ENCODE results near the gene HERPUD1.
A peak's percentile ranks its signal among the peaks of the same experiment; 100 is the strongest.

The HERPUD1 gene

GRCh38 chr16:56956076-56956475 lies 24.1 kb downstream of the HERPUD1 start:
- Histone ChIP-seq H3K27ac (ENCODE audit: low read depth in 2 of 2, low read length in 2 of 2) (no peak overlapping the region), H3K36me3 (ENCODE audit: control insufficient read depth in 2 of 2, insufficient read depth in 2 of 2, low read length in 2 of 2) (no peaks in the 10 kb centered on the region), H3K4me1 (ENCODE audit: control insufficient read depth in 2 of 2, insufficient read depth in 2 of 2, low read length in 2 of 2) (no peaks in the 10 kb centered on the region), H3K27me3 (ENCODE audit: control insufficient read depth in 2 of 2, insufficient read depth in 2 of 2, low read length in 2 of 2) (no peaks in the 10 kb centered on the region), H3K9ac (ENCODE audit: low read depth in 1 of 2, low read length in 2 of 2) (no peak overlapping the region), H3K9me3 (ENCODE audit: control insufficient read depth in 2 of 2, low read length in 2 of 2) (no peaks in the 10 kb centered on the region), H3K4me3 (ENCODE audit: low read length in 2 of 2) (no peak overlapping the region)

- H3K4me3 ChIP-seq (ENCODE audit: low read length in 2 of 2): no peak overlapping the region
- no peak overlapping the region for H3K9ac ChIP-seq (ENCODE audit: low read depth in 1 of 2, low read length in 2 of 2)
- H3K27me3 ChIP-seq (ENCODE audit: control insufficient read depth in 2 of 2, insufficient read depth in 2 of 2, low read length in 2 of 2): no peaks in the 10 kb centered on the region
- H3K9me3 ChIP-seq (ENCODE audit: control insufficient read depth in 2 of 2, low read length in 2 of 2): no peaks in the 10 kb centered on the region
- no peak overlapping the region for H3K27ac ChIP-seq (ENCODE audit: low read depth in 2 of 2, low read length in 2 of 2)
- no peaks in the 10 kb centered on the region for H3K36me3 ChIP-seq (ENCODE audit: control insufficient read depth in 2 of 2, insufficient read depth in 2 of 2, low read length in 2 of 2)
- H3K4me1 ChIP-seq (ENCODE audit: control insufficient read depth in 2 of 2, insufficient read depth in 2 of 2, low read length in 2 of 2): no peaks in the 10 kb centered on the region
These were observed 24.8 kb downstream of the HERPUD1 start for GRCh38 chr16:56956756-56957155.

GRCh38 chr16:56960681-56961281 lies 28.8 kb downstream of the HERPUD1 start:
- no peak overlapping the region for H3K4me3 ChIP-seq (ENCODE audit: low read length in 2 of 2)
- no peaks in the 10 kb centered on the region for H3K27me3 ChIP-seq (ENCODE audit: control insufficient read depth in 2 of 2, insufficient read depth in 2 of 2, low read length in 2 of 2)
- no peak overlapping the region for H3K9ac ChIP-seq (ENCODE audit: low read depth in 1 of 2, low read length in 2 of 2)
- H3K27ac ChIP-seq (ENCODE audit: low read depth in 2 of 2, low read length in 2 of 2): no peak overlapping the region
- H3K9me3 ChIP-seq (ENCODE audit: control insufficient read depth in 2 of 2, low read length in 2 of 2): no peaks in the 10 kb centered on the region
- peaks cover 3 to 6% of the 10 kb centered on the region in 2 donors for H3K4me1 ChIP-seq (ENCODE audit: control insufficient read depth in 2 of 2, insufficient read depth in 2 of 2, low read length in 2 of 2)
- H3K36me3 ChIP-seq (ENCODE audit: control insufficient read depth in 2 of 2, insufficient read depth in 2 of 2, low read length in 2 of 2): no peaks in the 10 kb centered on the region

GRCh38 chr16:56961386-56961785 lies 29.4 kb downstream of the HERPUD1 start:
- H3K4me3 ChIP-seq (ENCODE audit: low read length in 2 of 2): no peak overlapping the region
- H3K4me1 ChIP-seq (ENCODE audit: control insufficient read depth in 2 of 2, insufficient read depth in 2 of 2, low read length in 2 of 2): peaks cover 4 to 6% of the 10 kb centered on the region in 2 donors
- H3K9me3 ChIP-seq (ENCODE audit: control insufficient read depth in 2 of 2, low read length in 2 of 2): no peaks in the 10 kb centered on the region
- H3K27ac ChIP-seq (ENCODE audit: low read depth in 2 of 2, low read length in 2 of 2): no peak overlapping the region
- H3K9ac ChIP-seq (ENCODE audit: low read depth in 1 of 2, low read length in 2 of 2): no peak overlapping the region
- H3K36me3 ChIP-seq (ENCODE audit: control insufficient read depth in 2 of 2, insufficient read depth in 2 of 2, low read length in 2 of 2): no peaks in the 10 kb centered on the region
- no peaks in the 10 kb centered on the region for H3K27me3 ChIP-seq (ENCODE audit: control insufficient read depth in 2 of 2, insufficient read depth in 2 of 2, low read length in 2 of 2)

- Histone ChIP-seq H3K4me3 (ENCODE audit: low read length in 2 of 2) (no peak within 1 kb of the TSS), H3K4me1 (ENCODE audit: control insufficient read depth in 2 of 2, insufficient read depth in 2 of 2, low read length in 2 of 2) (peaks cover 4 to 6% of the 10 kb centered on the region in 2 donors), H3K9ac (ENCODE audit: low read depth in 1 of 2, low read length in 2 of 2) (no peak within 1 kb of the TSS), H3K27me3 (ENCODE audit: control insufficient read depth in 2 of 2, insufficient read depth in 2 of 2, low read length in 2 of 2) (no peaks in the 10 kb centered on the region), H3K9me3 (ENCODE audit: control insufficient read depth in 2 of 2, low read length in 2 of 2) (no peaks in the 10 kb centered on the region), H3K27ac (ENCODE audit: low read depth in 2 of 2, low read length in 2 of 2) (no peak within 1 kb of the TSS), H3K36me3 (ENCODE audit: control insufficient read depth in 2 of 2, insufficient read depth in 2 of 2, low read length in 2 of 2) (no peaks in the 10 kb centered on the region)
These were observed 29.9 kb downstream of the HERPUD1 start, which contains the start of gene CETP for GRCh38 chr16:56961851-56962281. Gene CETP (plus strand): TSS chr16:56961950. CDS start chr16:56961980, 30 bp downstream.

- Histone ChIP-seq H3K4me1 (ENCODE audit: control insufficient read depth in 2 of 2, insufficient read depth in 2 of 2, low read length in 2 of 2) (peaks cover 4 to 6% of the 10 kb centered on the region in 2 donors), H3K4me3 (ENCODE audit: low read length in 2 of 2) (no peak overlapping the region), H3K9me3 (ENCODE audit: control insufficient read depth in 2 of 2, low read length in 2 of 2) (no peaks in the 10 kb centered on the region), H3K36me3 (ENCODE audit: control insufficient read depth in 2 of 2, insufficient read depth in 2 of 2, low read length in 2 of 2) (no peaks in the 10 kb centered on the region), H3K27ac (ENCODE audit: low read depth in 2 of 2, low read length in 2 of 2) (peak overlapping the region in 1 of 2 donors; percentile 16), H3K27me3 (ENCODE audit: control insufficient read depth in 2 of 2, insufficient read depth in 2 of 2, low read length in 2 of 2) (no peaks in the 10 kb centered on the region), H3K9ac (ENCODE audit: low read depth in 1 of 2, low read length in 2 of 2) (no peak overlapping the region)
These were observed 32.6 kb downstream of the HERPUD1 start for GRCh38 chr16:56964243-56965148.

GRCh38 chr16:56965149-56966092 lies 33.5 kb downstream of the HERPUD1 start:
- Histone ChIP-seq H3K27ac (ENCODE audit: low read depth in 2 of 2, low read length in 2 of 2) (no peak overlapping the region), H3K9ac (ENCODE audit: low read depth in 1 of 2, low read length in 2 of 2) (peak overlapping the region in 1 of 2 donors; percentile 24), H3K9me3 (ENCODE audit: control insufficient read depth in 2 of 2, low read length in 2 of 2) (no peaks in the 10 kb centered on the region), H3K4me3 (ENCODE audit: low read length in 2 of 2) (no peak overlapping the region), H3K4me1 (ENCODE audit: control insufficient read depth in 2 of 2, insufficient read depth in 2 of 2, low read length in 2 of 2) (peaks cover 4 to 6% of the 10 kb centered on the region in 2 donors), H3K27me3 (ENCODE audit: control insufficient read depth in 2 of 2, insufficient read depth in 2 of 2, low read length in 2 of 2) (no peaks in the 10 kb centered on the region), H3K36me3 (ENCODE audit: control insufficient read depth in 2 of 2, insufficient read depth in 2 of 2, low read length in 2 of 2) (no peaks in the 10 kb centered on the region)

GRCh38 chr16:56966093-56966475 lies 34.1 kb downstream of the HERPUD1 start:
- Histone ChIP-seq H3K36me3 (ENCODE audit: control insufficient read depth in 2 of 2, insufficient read depth in 2 of 2, low read length in 2 of 2) (no peaks in the 10 kb centered on the region), H3K4me1 (ENCODE audit: control insufficient read depth in 2 of 2, insufficient read depth in 2 of 2, low read length in 2 of 2) (peaks cover 4 to 6% of the 10 kb centered on the region in 2 donors), H3K9me3 (ENCODE audit: control insufficient read depth in 2 of 2, low read length in 2 of 2) (no peaks in the 10 kb centered on the region), H3K9ac (ENCODE audit: low read depth in 1 of 2, low read length in 2 of 2) (peak overlapping the region in 1 of 2 donors; percentile 24), H3K27me3 (ENCODE audit: control insufficient read depth in 2 of 2, insufficient read depth in 2 of 2, low read length in 2 of 2) (no peaks in the 10 kb centered on the region), H3K27ac (ENCODE audit: low read depth in 2 of 2, low read length in 2 of 2) (no peak overlapping the region), H3K4me3 (ENCODE audit: low read length in 2 of 2) (no peak overlapping the region)

- Histone ChIP-seq H3K4me3 (ENCODE audit: low read length in 2 of 2) (no peak overlapping the region), H3K9ac (ENCODE audit: low read depth in 1 of 2, low read length in 2 of 2) (no peak overlapping the region), H3K27me3 (ENCODE audit: control insufficient read depth in 2 of 2, insufficient read depth in 2 of 2, low read length in 2 of 2) (no peaks in the 10 kb centered on the region), H3K27ac (ENCODE audit: low read depth in 2 of 2, low read length in 2 of 2) (no peak overlapping the region), H3K4me1 (ENCODE audit: control insufficient read depth in 2 of 2, insufficient read depth in 2 of 2, low read length in 2 of 2) (peaks cover 6% of the 10 kb centered on the region in 2 donors), H3K9me3 (ENCODE audit: control insufficient read depth in 2 of 2, low read length in 2 of 2) (no peaks in the 10 kb centered on the region), H3K36me3 (ENCODE audit: control insufficient read depth in 2 of 2, insufficient read depth in 2 of 2, low read length in 2 of 2) (no peaks in the 10 kb centered on the region)
These were observed 35.8 kb downstream of the HERPUD1 start for GRCh38 chr16:56967733-56968132.

Measured in mucosa of rectum (tissue), 2 donors.